ENCODE data around the gene POT1. TPM values are rescaled to one million over a fixed set of nuclear protein-coding genes. Genes with fewer than 3 reads are reported as not detected.

Gene POT1
- total and polyA plus RNA-seq, 2 experiments from 2014 or later: 12.0 to 40.4 TPM

DNA sequence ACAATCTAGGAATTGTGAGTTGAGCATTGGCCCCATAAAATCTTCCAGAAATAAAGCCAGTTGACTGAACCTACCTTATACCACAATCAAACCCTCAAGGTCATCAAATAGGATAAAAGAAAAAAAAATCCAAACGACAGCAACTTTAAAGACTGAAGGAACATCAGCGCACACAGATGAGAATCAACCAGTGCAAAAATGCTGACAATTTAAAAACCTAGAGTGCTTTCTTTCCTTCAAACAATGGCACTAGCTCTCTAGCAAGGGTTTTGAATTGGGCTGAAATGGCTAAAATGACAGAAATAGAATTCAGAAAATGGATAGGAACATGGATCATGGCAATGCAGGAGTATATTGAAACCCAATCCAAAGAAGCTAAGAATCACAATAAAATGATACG, 16.1 kb upstream of the POT1 start:
- H3K36me3 Mint-ChIP-seq (ENCODE audit: low read depth): no peaks in the 10 kb centered on the region
- H3K4me3 Mint-ChIP-seq: no peak overlapping the region
- no peak overlapping the region for H3K4me3 ChIP-seq
- no peak overlapping the region for H3K27ac ChIP-seq (ENCODE audit: low read depth)
- H3K27me3 ChIP-seq (ENCODE audit: insufficient read depth): no peaks in the 10 kb centered on the region
- peaks cover 1% of the 10 kb centered on the region for H3K27me3 Mint-ChIP-seq (ENCODE audit: insufficient read depth, low read depth, poor library complexity)
- no peaks in the 10 kb centered on the region for H3K79me2 ChIP-seq (replicated peaks; ENCODE audit: insufficient read depth)
- no peaks in the 10 kb centered on the region for H3K9me3 Mint-ChIP-seq
- no peaks in the 10 kb centered on the region for H3K36me3 ChIP-seq (ENCODE audit: insufficient read depth)
- DNase-seq (ENCODE audit: low spot score) (no peak), ATAC-seq (no peak)
- no peak overlapping the region for H3K4me2 ChIP-seq
- H3K4me1 Mint-ChIP-seq: no peaks in the 10 kb centered on the region
- no peak overlapping the region for H3K27ac Mint-ChIP-seq
- H4K20me1 ChIP-seq (replicated peaks; ENCODE audit: insufficient read depth): no peaks in the 10 kb centered on the region
- TF ChIP-seq STAT1 (IDR thresholded peaks at IDR 0.05; ENCODE audit: unreplicated experiment) (no peak), ZNF331 (CRISPR knock-in tag; IDR thresholded peaks at IDR 0.05; ENCODE audit: low read depth) (no peak), ZNF114 (CRISPR knock-in tag; IDR thresholded peaks at IDR 0.05) (no peak), CREB1 (CRISPR knock-in tag; IDR thresholded peaks at IDR 0.05; ENCODE audit: low read depth) (no peak), JUNB (IDR thresholded peaks at IDR 0.05; ENCODE audit: unreplicated experiment) (no peak), REST (IDR thresholded peaks at IDR 0.05; ENCODE audit: unreplicated experiment) (no peak), POLR2AphosphoS5 (IDR thresholded peaks at IDR 0.05; ENCODE audit: low read depth) (no peak), EZH2 (IDR thresholded peaks at IDR 0.05; ENCODE audit: low read depth, unreplicated experiment) (no peak), NANOG (IDR thresholded peaks at IDR 0.05; ENCODE audit: borderline replicate concordance) (no peak), EZH2phosphoT487 (IDR thresholded peaks at IDR 0.05; ENCODE audit: unreplicated experiment) (no peak)
- TF ChIP-seq, protein P1, sequence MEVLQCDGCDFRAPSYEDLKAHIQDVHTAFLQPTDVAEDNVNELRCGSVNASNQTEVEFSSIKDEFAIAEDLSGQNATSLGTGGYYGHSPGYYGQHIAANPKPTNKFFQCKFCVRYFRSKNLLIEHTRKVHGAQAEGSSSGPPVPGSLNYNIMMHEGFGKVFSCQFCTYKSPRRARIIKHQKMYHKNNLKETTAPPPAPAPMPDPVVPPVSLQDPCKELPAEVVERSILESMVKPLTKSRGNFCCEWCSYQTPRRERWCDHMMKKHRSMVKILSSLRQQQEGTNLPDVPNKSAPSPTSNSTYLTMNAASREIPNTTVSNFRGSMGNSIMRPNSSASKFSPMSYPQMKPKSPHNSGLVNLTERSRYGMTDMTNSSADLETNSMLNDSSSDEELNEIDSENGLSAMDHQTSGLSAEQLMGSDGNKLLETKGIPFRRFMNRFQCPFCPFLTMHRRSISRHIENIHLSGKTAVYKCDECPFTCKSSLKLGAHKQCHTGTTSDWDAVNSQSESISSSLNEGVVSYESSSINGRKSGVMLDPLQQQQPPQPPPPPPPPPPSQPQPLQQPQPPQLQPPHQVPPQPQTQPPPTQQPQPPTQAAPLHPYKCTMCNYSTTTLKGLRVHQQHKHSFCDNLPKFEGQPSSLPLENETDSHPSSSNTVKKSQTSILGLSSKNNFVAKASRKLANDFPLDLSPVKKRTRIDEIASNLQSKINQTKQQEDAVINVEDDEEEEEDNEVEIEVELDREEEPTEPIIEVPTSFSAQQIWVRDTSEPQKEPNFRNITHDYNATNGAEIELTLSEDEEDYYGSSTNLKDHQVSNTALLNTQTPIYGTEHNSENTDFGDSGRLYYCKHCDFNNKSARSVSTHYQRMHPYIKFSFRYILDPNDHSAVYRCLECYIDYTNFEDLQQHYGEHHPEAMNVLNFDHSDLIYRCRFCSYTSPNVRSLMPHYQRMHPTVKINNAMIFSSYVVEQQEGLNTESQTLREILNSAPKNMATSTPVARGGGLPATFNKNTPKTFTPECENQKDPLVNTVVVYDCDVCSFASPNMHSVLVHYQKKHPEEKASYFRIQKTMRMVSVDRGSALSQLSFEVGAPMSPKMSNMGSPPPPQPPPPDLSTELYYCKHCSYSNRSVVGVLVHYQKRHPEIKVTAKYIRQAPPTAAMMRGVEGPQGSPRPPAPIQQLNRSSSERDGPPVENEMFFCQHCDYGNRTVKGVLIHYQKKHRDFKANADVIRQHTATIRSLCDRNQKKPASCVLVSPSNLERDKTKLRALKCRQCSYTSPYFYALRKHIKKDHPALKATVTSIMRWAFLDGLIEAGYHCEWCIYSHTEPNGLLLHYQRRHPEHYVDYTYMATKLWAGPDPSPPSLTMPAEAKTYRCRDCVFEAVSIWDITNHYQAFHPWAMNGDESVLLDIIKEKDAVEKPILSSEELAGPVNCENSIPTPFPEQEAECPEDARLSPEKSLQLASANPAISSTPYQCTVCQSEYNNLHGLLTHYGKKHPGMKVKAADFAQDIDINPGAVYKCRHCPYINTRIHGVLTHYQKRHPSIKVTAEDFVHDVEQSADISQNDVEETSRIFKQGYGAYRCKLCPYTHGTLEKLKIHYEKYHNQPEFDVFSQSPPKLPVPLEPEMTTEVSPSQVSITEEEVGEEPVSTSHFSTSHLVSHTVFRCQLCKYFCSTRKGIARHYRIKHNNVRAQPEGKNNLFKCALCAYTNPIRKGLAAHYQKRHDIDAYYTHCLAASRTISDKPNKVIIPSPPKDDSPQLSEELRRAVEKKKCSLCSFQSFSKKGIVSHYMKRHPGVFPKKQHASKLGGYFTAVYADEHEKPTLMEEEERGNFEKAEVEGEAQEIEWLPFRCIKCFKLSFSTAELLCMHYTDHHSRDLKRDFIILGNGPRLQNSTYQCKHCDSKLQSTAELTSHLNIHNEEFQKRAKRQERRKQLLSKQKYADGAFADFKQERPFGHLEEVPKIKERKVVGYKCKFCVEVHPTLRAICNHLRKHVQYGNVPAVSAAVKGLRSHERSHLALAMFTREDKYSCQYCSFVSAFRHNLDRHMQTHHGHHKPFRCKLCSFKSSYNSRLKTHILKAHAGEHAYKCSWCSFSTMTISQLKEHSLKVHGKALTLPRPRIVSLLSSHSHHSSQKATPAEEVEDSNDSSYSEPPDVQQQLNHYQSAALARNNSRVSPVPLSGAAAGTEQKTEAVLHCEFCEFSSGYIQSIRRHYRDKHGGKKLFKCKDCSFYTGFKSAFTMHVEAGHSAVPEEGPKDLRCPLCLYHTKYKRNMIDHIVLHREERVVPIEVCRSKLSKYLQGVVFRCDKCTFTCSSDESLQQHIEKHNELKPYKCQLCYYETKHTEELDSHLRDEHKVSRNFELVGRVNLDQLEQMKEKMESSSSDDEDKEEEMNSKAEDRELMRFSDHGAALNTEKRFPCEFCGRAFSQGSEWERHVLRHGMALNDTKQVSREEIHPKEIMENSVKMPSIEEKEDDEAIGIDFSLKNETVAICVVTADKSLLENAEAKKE (CRISPR knock-in tag; IDR thresholded peaks at IDR 0.05): no peak
- TF ChIP-seq, protein P2, sequence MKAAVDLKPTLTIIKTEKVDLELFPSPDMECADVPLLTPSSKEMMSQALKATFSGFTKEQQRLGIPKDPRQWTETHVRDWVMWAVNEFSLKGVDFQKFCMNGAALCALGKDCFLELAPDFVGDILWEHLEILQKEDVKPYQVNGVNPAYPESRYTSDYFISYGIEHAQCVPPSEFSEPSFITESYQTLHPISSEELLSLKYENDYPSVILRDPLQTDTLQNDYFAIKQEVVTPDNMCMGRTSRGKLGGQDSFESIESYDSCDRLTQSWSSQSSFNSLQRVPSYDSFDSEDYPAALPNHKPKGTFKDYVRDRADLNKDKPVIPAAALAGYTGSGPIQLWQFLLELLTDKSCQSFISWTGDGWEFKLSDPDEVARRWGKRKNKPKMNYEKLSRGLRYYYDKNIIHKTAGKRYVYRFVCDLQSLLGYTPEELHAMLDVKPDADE (IDR thresholded peaks at IDR 0.05): no peak
- TF ChIP-seq, protein P3, sequence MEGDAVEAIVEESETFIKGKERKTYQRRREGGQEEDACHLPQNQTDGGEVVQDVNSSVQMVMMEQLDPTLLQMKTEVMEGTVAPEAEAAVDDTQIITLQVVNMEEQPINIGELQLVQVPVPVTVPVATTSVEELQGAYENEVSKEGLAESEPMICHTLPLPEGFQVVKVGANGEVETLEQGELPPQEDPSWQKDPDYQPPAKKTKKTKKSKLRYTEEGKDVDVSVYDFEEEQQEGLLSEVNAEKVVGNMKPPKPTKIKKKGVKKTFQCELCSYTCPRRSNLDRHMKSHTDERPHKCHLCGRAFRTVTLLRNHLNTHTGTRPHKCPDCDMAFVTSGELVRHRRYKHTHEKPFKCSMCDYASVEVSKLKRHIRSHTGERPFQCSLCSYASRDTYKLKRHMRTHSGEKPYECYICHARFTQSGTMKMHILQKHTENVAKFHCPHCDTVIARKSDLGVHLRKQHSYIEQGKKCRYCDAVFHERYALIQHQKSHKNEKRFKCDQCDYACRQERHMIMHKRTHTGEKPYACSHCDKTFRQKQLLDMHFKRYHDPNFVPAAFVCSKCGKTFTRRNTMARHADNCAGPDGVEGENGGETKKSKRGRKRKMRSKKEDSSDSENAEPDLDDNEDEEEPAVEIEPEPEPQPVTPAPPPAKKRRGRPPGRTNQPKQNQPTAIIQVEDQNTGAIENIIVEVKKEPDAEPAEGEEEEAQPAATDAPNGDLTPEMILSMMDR (conservative IDR thresholded peaks at IDR 0.05; ENCODE audit: low read depth in 2 of 2): no peak
- H3K9me2 ChIP-seq (ENCODE audit: insufficient read depth): no peaks in the 10 kb centered on the region; the same call in 1 of the 2 replicates
- no peak overlapping the region for H2AFZ ChIP-seq
- H3F3A ChIP-seq (replicated peaks; ENCODE audit: low read depth): no peaks in the 10 kb centered on the region
- no peaks in the 10 kb centered on the region for H3K4me1 ChIP-seq (ENCODE audit: insufficient read depth)

Data from GM23338 (cell line).